Mucosa of rectum (tissue), 2 donors: Measurements from ENCODE around the gene TGFBR2.

ENCODE experiments used
- H3K27ac ChIP-seq, 2 donors: one replicate each; pipeline ENCODE4 v1.7.0; 2013; ENCODE audit warnings: inconsistent platforms in 2 of 2, low read depth in 2 of 2, low read length in 2 of 2
- H3K27me3 ChIP-seq, 2 donors: one replicate each; pipeline ENCODE4 v1.7.0; 2013; ENCODE audit warnings: low read length in 2 of 2; ENCODE audit not compliant: control insufficient read depth in 2 of 2, insufficient read depth in 2 of 2
- H3K36me3 ChIP-seq, 2 donors: one replicate each; pipeline ENCODE4 v1.7.0; 2013; ENCODE audit warnings: low read length in 2 of 2; ENCODE audit not compliant: control insufficient read depth in 2 of 2, insufficient read depth in 2 of 2
- H3K4me1 ChIP-seq, 2 donors: one replicate each; pipeline ENCODE4 v1.7.0; 2013; ENCODE audit warnings: low read length in 2 of 2, mild to moderate bottlenecking in 1 of 2; ENCODE audit not compliant: control insufficient read depth in 2 of 2, insufficient read depth in 2 of 2
- H3K4me3 ChIP-seq, 2 donors: one replicate each; pipeline ENCODE4 v1.7.0; 2013; ENCODE audit warnings: low read length in 2 of 2
- H3K9ac ChIP-seq, 2 donors: one replicate each; pipeline ENCODE4 v1.7.0; 2013; ENCODE audit warnings: low read length in 2 of 2, low read depth in 1 of 2, mild to moderate bottlenecking in 1 of 2
- H3K9me3 ChIP-seq, 2 donors: one replicate each; pipeline ENCODE4 v1.7.0; 2013; ENCODE audit warnings: low read length in 2 of 2; ENCODE audit not compliant: control insufficient read depth in 2 of 2
- donor health status: healthy.
- donor health status: Normal muscosa, but diverticular disease.

TGFBR2 gene

DNA sequence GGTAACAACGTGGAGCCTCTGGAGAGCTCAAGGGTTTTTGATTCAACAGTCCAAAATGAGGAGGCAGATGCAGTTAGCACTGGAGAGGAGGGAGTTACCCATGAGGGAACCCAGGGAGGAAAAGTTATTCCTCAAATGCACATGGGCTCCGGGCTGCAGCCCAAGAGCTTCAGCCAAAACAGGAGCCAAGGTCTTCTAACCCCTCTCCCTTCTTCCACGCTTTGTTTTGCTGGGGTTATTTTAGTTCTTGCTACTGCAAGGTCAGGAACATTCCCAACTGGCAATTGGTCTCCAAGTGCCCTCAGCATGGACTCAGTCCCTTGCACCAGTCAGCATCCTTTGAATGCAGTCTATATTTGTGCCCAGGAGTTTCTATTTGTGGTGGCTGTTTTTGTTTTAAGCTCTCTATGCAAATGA lies 90.0 kb downstream of the TGFBR2 start:
- H3K27me3 ChIP-seq, result no peaks in the 10 kb centered on the region
- no peak overlapping the region for H3K4me3 ChIP-seq
- no peak overlapping the region for H3K27ac ChIP-seq
- no peaks in the 10 kb centered on the region for H3K9me3 ChIP-seq
- H3K4me1 ChIP-seq, result no peaks in the 10 kb centered on the region
- H3K9ac ChIP-seq, result no peak overlapping the region
- peaks cover 8 to 24% of the 10 kb centered on the region in 2 donors for H3K36me3 ChIP-seq

GRCh38 chr3:30696896-30697295 lies 90.5 kb downstream of the TGFBR2 start:
- no peak overlapping the region for H3K9ac ChIP-seq
- H3K27ac ChIP-seq, result no peak overlapping the region
- H3K9me3 ChIP-seq, result no peaks in the 10 kb centered on the region
- H3K4me1 ChIP-seq, result no peaks in the 10 kb centered on the region
- H3K4me3 ChIP-seq, result no peak overlapping the region
- no peaks in the 10 kb centered on the region for H3K27me3 ChIP-seq
- peaks cover 8 to 23% of the 10 kb centered on the region in 2 donors for H3K36me3 ChIP-seq

DNA sequence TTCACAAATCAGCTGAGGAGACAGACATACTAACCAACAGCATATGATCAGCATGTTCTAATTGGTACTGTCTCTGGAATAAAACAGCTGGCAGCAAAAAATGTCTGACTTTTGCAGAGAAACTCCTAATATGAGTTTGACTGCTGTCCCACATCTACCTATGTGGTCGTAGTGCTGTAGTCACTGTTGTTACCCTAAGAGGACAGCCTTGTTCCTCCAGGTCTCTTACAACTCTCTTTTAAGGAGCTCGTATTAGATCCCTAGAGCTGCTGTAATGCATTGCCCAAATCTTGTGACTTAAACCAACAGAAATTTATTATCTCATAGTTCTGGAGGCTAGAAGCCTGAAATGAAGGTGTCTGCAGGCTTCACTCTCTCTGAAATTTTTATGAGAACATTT lies 92.1 kb downstream of the TGFBR2 start:
- Histone ChIP-seq H3K27me3 (no peaks in the 10 kb centered on the region), H3K9ac (no peak overlapping the region), H3K36me3 (peaks cover 5 to 16% of the 10 kb centered on the region in 2 donors), H3K4me3 (no peak overlapping the region), H3K4me1 (no peaks in the 10 kb centered on the region), H3K9me3 (no peaks in the 10 kb centered on the region), H3K27ac (no peak overlapping the region)

GRCh38 chr3:30699927-30700326 lies 93.5 kb downstream of the TGFBR2 start:
- H3K9ac ChIP-seq, result no peak overlapping the region
- no peaks in the 10 kb centered on the region for H3K27me3 ChIP-seq

GRCh38 chr3:30700702-30701321 lies 94.4 kb downstream of the TGFBR2 start:
- no peak overlapping the region for H3K4me3 ChIP-seq
- no peak overlapping the region for H3K9ac ChIP-seq
- H3K27me3 ChIP-seq, result no peaks in the 10 kb centered on the region
- no peak overlapping the region for H3K27ac ChIP-seq
- H3K4me1 ChIP-seq, result no peaks in the 10 kb centered on the region
- no peaks in the 10 kb centered on the region for H3K36me3 ChIP-seq
- no peaks in the 10 kb centered on the region for H3K9me3 ChIP-seq

More at GRCh38 chr3:30699927-30700326, 93.5 kb downstream of the TGFBR2 start:
- Histone ChIP-seq H3K4me3 (no peak overlapping the region), H3K9me3 (no peaks in the 10 kb centered on the region), H3K4me1 (no peaks in the 10 kb centered on the region), H3K36me3 (peaks cover 4 to 8% of the 10 kb centered on the region in 2 donors), H3K27ac (no peak overlapping the region)

DNA sequence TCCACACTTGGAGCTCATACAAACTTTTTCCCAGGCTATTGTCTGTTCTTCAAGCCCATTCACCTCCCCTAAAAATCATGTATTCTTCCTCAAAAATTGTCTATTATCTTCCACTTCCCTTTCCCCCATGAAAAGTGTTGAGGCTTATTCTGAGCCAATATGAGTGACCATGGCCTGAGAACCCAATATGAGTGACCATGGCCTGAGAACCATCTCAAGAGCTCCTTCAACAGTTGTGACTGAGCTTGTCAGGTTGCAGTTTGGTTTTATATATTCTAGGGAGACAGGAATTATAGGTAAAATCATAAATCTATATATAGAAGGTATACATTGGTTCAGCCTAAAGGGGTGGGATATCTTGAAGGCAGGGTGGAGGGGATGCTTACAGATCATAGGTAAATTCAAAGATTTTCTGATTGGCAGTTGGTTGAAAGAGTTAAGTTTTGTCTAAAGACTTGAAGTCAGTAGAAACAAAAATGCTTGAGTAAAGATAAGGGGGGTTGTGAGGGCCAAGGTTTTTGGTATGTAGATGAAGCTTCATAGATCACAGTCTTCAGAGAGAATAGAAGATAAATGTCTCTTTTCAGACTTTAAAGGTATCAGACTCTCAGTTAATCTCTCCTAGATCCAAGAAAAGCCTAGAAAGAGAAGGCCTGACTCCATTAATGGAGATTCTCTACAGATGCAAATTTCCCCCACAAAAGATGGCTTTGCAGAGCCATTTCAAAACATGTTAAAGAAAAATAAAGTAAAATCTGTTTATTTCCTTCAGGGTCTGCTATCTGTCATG lies 95.8 kb downstream of the TGFBR2 start:
- no peak overlapping the region for H3K4me3 ChIP-seq
- no peaks in the 10 kb centered on the region for H3K4me1 ChIP-seq
- no peaks in the 10 kb centered on the region for H3K9me3 ChIP-seq
- no peak overlapping the region for H3K9ac ChIP-seq
- H3K36me3 ChIP-seq, result no peaks in the 10 kb centered on the region
- no peaks in the 10 kb centered on the region for H3K27me3 ChIP-seq
- H3K27ac ChIP-seq, result no peak overlapping the region

- Histone ChIP-seq H3K27me3 (no peaks in the 10 kb centered on the region), H3K4me3 (no peak overlapping the region), H3K9me3 (no peaks in the 10 kb centered on the region), H3K27ac (no peak overlapping the region), H3K36me3 (no peaks in the 10 kb centered on the region), H3K4me1 (no peaks in the 10 kb centered on the region), H3K9ac (no peak overlapping the region)
Measured at GRCh38 chr3:30702828-30703397, 96.5 kb downstream of the TGFBR2 start.

GRCh38 chr3:30704931-30705890 lies 98.8 kb downstream of the TGFBR2 start:
- H3K36me3 ChIP-seq, result no peaks in the 10 kb centered on the region
- no peak overlapping the region for H3K9ac ChIP-seq
- no peaks in the 10 kb centered on the region for H3K9me3 ChIP-seq
- no peak overlapping the region for H3K4me3 ChIP-seq
- H3K27ac ChIP-seq, result no peak overlapping the region
- no peaks in the 10 kb centered on the region for H3K27me3 ChIP-seq
- H3K4me1 ChIP-seq, result no peaks in the 10 kb centered on the region

- Histone ChIP-seq H3K27me3 (no peaks in the 10 kb centered on the region), H3K4me3 (no peak overlapping the region), H3K27ac (no peak overlapping the region), H3K36me3 (no peaks in the 10 kb centered on the region), H3K9ac (no peak overlapping the region), H3K4me1 (peaks cover 0 to 3% of the 10 kb centered on the region in 2 donors), H3K9me3 (no peaks in the 10 kb centered on the region)
Measured at GRCh38 chr3:30707825-30708224, 101.4 kb downstream of the TGFBR2 start.
